Progenitor cell of endocrine pancreas (in vitro differentiated cells): ENCODE data around the gene AGBL5. TPM values are rescaled to one million over a fixed set of nuclear protein-coding genes. Genes with fewer than 3 reads are reported as not detected.

Source experiments
- DNase-seq: peaks from one replicate; pipeline ENCODE4 v3.0.0; 2021; ENCODE audit warnings: low spot score; ENCODE audit not compliant: unreplicated experiment
- H3K27ac Mint-ChIP-seq: 2 replicates; pipeline ENCODE4 v1.8.0; 2021; ENCODE audit warnings: mild to moderate bottlenecking, moderate library complexity, mixed read lengths
- H3K27me3 Mint-ChIP-seq: 2 replicates; pipeline ENCODE4 v1.8.0; 2021; ENCODE audit warnings: mixed read lengths
- H3K36me3 Mint-ChIP-seq: 2 replicates; pipeline ENCODE4 v1.8.0; 2022; ENCODE audit warnings: mixed read lengths; ENCODE audit not compliant: insufficient read depth
- H3K4me1 Mint-ChIP-seq: 2 replicates; pipeline ENCODE4 v1.8.0; 2021; ENCODE audit warnings: low read depth, mixed read lengths
- H3K4me3 Mint-ChIP-seq: 2 replicates; pipeline ENCODE4 v1.8.0; 2021; ENCODE audit warnings: low read depth, mild to moderate bottlenecking, moderate library complexity, mixed read lengths
- H3K9me3 Mint-ChIP-seq: 2 replicates; pipeline ENCODE4 v1.8.0; 2021; ENCODE audit warnings: low read depth, mixed read lengths
- total RNA-seq: library from RNA; stranded (reverse); gene quantifications from 2 replicates; pipeline ENCODE4 v1.2.1, GENCODE V29; 2021
- TF ChIP-seq, protein P1 (sequence below): fragments of 200-600 bp; sonication (generic); IDR thresholded peaks from one replicate; pipeline ENCODE4 v1.5.0; 2021; ENCODE audit warnings: antibody characterized with exemption, mild to moderate bottlenecking; ENCODE audit not compliant: unreplicated experiment

AGBL5 gene
- total RNA-seq, 1 donor from 2014 or later, result 60.2 TPM

DNA sequence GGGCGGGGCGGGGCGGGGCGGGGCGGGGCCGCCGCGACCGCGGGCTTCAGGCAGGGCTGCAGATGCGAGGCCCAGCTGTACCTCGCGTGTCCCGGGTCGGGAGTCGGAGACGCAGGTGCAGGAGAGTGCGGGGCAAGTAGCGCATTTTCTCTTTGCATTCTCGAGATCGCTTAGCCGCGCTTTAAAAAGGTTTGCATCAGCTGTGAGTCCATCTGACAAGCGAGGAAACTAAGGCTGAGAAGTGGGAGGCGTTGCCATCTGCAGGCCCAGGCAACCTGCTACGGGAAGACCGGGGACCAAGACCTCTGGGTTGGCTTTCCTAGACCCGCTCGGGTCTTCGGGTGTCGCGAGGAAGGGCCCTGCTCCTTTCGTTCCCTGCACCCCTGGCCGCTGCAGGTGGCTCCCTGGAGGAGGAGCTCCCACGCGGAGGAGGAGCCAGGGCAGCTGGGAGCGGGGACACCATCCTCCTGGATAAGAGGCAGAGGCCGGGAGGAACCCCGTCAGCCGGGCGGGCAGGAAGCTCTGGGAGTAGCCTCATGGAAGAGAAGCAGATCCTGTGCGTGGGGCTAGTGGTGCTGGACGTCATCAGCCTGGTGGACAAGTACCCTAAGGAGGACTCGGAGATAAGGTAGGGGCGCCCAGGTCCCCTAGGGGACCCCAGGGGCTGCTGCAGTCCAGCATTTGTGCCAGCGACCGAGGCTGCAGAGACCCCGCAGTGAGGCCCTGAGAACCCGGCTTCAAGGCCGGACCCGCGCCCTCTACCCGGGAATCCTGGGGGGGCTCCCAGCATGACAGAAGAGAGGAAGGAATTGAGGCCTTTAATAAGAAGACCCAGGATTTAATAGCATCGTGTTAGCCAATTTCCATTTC lies 35.5 kb downstream of the AGBL5 start, which contains the start of gene KHK:
Gene KHK (plus strand): TSS at position 49 of the 870 bp plus-strand sequence. CDS start 488 bp downstream, at position 537.
- TF ChIP-seq, protein P1, sequence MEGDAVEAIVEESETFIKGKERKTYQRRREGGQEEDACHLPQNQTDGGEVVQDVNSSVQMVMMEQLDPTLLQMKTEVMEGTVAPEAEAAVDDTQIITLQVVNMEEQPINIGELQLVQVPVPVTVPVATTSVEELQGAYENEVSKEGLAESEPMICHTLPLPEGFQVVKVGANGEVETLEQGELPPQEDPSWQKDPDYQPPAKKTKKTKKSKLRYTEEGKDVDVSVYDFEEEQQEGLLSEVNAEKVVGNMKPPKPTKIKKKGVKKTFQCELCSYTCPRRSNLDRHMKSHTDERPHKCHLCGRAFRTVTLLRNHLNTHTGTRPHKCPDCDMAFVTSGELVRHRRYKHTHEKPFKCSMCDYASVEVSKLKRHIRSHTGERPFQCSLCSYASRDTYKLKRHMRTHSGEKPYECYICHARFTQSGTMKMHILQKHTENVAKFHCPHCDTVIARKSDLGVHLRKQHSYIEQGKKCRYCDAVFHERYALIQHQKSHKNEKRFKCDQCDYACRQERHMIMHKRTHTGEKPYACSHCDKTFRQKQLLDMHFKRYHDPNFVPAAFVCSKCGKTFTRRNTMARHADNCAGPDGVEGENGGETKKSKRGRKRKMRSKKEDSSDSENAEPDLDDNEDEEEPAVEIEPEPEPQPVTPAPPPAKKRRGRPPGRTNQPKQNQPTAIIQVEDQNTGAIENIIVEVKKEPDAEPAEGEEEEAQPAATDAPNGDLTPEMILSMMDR, result no peak
- DNase-seq, result no peak
- H3K27ac Mint-ChIP-seq, result peak within 1 kb of the TSS; percentile 62
- H3K27me3 Mint-ChIP-seq, result peaks cover 30% of the 10 kb centered on the region
- H3K4me1 Mint-ChIP-seq, result peaks cover 7% of the 10 kb centered on the region
- H3K4me3 Mint-ChIP-seq, result peak within 1 kb of the TSS; percentile 76
- no peaks in the 10 kb centered on the region for H3K36me3 Mint-ChIP-seq
- H3K9me3 Mint-ChIP-seq, result no peaks in the 10 kb centered on the region

DNA sequence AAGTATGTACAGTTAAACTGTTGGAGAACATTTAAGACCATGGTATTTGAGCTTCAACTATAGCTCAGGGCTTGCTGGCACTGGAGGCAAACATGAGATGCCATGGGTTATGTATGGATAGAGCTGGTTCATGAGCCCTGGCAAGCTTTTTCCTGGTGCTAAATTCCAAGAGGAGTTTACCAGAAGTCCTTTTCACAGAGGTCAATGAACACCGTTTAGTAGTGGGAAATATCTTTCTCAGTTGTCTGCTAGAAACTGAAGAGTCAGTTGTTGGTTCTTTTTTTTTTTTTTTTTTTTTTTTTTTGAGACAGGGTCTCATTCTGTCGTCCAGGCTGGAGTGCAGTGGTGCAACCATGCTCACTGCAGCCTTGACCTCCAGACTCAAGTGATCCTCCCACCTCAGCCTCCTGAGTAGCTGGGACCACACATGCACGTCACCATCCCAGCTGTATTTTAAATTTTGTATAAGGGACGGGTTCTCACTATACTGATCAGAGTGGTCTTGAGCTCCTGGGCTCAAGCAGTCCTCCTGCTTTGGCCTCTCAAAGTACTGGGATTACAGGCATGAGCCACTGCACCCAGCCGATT lies 36.4 kb downstream of the AGBL5 start:
- no peaks in the 10 kb centered on the region for H3K9me3 Mint-ChIP-seq
- H3K4me3 Mint-ChIP-seq, result peak overlapping the region; percentile 26
- TF ChIP-seq, protein P1, result no peak
- peaks cover 30% of the 10 kb centered on the region for H3K27me3 Mint-ChIP-seq
- no peak for DNase-seq
- no peaks in the 10 kb centered on the region for H3K36me3 Mint-ChIP-seq
- H3K27ac Mint-ChIP-seq, result no peak overlapping the region
- peaks cover 7% of the 10 kb centered on the region for H3K4me1 Mint-ChIP-seq

DNA sequence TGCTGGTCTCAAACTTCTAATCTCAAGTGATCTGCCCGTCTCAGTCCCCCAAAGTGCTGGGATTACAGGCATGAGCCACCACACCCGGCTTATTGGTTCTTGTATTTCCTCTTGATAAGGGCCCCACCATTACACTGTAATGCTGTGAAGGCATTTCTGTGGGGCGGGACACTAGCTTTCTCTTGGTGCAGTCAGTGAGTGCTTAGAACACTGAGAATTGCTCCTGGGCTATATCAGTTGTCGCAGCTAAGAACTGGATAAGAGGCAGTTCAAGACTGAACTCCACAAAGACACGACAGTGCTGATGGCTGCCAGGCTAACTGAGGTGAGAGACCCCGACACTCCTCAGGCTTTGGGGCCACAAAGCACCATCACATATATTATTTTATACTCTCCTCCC lies 37.2 kb downstream of the AGBL5 start:
- no peaks in the 10 kb centered on the region for H3K9me3 Mint-ChIP-seq
- no peaks in the 10 kb centered on the region for H3K36me3 Mint-ChIP-seq
- H3K4me3 Mint-ChIP-seq, result no peak overlapping the region
- peaks cover 27% of the 10 kb centered on the region for H3K27me3 Mint-ChIP-seq
- no peak for DNase-seq
- TF ChIP-seq, protein P1, result no peak
- H3K27ac Mint-ChIP-seq, result no peak overlapping the region
- H3K4me1 Mint-ChIP-seq, result peaks cover 7% of the 10 kb centered on the region

DNA sequence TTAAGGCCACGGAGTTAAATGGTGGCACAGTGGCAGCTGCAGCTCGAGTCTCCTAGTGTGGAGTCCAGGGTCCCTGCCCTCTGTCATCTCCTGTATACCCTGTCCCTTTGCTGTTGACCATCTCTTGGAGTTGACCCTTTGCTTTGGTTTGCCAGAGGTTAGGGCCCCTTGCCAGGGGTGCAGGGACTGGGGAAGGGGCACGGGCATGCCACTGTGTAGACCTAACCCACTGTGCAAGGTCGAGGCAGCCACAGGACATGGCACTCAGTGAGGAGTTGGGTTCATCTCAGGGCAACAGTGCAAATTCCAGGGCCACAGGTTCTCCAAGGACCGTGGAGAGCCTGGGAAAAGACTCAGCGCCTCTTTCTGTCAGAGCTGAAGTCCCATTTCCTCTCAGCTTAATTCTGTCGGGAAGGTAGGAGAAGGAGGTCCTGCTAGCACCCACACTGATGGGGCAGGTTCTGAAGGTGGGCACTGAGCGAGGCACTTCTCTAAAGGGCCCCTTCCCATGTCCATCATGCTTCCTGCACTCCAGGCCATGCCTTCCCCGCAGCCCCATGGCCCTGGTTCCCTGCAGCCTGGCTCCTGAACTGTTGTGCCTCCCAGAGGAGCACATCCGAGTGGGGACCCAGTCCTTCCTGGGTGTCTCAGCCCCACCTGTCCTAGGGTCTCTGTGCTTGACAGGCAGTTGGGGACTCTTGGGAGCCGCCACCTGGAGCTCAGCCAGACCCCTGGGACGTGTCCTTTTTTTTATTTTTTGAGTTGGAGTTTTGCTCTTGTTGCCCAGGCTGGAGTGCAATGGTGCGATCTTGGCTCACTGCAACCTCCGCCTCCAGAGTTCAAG lies 37.9 kb downstream of the AGBL5 start:
- TF ChIP-seq, protein P1, result no peak
- H3K27ac Mint-ChIP-seq, result no peak overlapping the region
- no peaks in the 10 kb centered on the region for H3K36me3 Mint-ChIP-seq
- peaks cover 7% of the 10 kb centered on the region for H3K4me1 Mint-ChIP-seq
- no peak overlapping the region for H3K4me3 Mint-ChIP-seq
- no peaks in the 10 kb centered on the region for H3K9me3 Mint-ChIP-seq
- no peak for DNase-seq
- H3K27me3 Mint-ChIP-seq, result peaks cover 26% of the 10 kb centered on the region
